Duodenal mucosa (tissue), 2 donors: ENCODE results near the gene LUZP1.
"Not testable (repeated sequence)": the region's sequence is repeated elsewhere in the genome, so short reads cannot be mapped to it uniquely, and the experiment has no call there.

Experiments
- H3K27ac ChIP-seq: one replicate; pipeline ENCODE4 v1.7.0; 2013; ENCODE audit warnings: low read depth, low read length
- H3K27me3 ChIP-seq, 2 donors: one replicate each; pipeline ENCODE4 v1.7.0; 2013; ENCODE audit warnings: low read length in 2 of 2, control low read depth in 1 of 2; ENCODE audit not compliant: insufficient read depth in 2 of 2, control insufficient read depth in 1 of 2
- H3K36me3 ChIP-seq, 2 donors: one replicate each; pipeline ENCODE4 v1.7.0; 2013; ENCODE audit warnings: low read length in 2 of 2, control low read depth in 1 of 2; ENCODE audit not compliant: insufficient read depth in 2 of 2, control insufficient read depth in 1 of 2
- H3K4me1 ChIP-seq, 2 donors: one replicate each; pipeline ENCODE4 v1.7.0; 2013; ENCODE audit warnings: low read length in 2 of 2, control low read depth in 1 of 2; ENCODE audit not compliant: insufficient read depth in 2 of 2, control insufficient read depth in 1 of 2
- H3K4me3 ChIP-seq, 2 donors: one replicate each; pipeline ENCODE4 v1.7.0; 2013; ENCODE audit warnings: low read length in 2 of 2, low read depth in 1 of 2
- H3K9ac ChIP-seq, 2 donors: one replicate each; pipeline ENCODE4 v1.7.0; 2013; ENCODE audit warnings: low read length in 2 of 2, low read depth in 1 of 2
- H3K9me3 ChIP-seq, 2 donors: one replicate each; pipeline ENCODE4 v1.7.0; 2013; ENCODE audit warnings: low read length in 2 of 2, control low read depth in 1 of 2; ENCODE audit not compliant: control insufficient read depth in 1 of 2

The LUZP1 gene

DNA sequence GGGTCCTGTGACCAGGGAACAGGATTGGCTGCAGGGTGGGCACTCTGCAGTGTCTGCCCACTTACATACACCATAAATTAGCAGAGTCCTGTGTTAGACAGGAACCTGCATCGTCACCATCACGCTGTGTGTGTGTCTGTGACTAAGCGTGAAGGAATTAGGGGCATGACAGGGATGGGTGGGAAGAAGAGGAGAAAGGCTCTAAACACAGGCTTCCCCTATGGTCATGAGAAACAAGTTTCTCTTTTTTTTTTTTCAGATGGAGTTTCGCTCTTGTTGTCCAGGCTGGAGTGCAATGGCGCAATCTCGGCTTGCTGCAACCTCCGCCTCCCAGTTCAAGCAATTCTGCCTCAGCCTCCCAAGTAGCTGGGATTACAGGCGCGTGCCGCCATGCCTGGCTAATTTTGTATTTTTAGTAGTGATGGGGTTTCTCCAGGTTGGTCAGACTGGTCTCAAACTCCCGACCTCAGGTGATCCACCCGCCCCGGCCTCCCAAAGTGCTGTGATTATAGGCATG is 20.3 kb upstream of the LUZP1 start:
- H3K4me3 ChIP-seq, H3K9me3 ChIP-seq, H3K36me3 ChIP-seq, H3K27ac ChIP-seq, H3K27me3 ChIP-seq, H3K9ac ChIP-seq: not testable (repeated sequence)
- peaks cover 19 to 26% of the 10 kb centered on the region in 2 donors for H3K4me1 ChIP-seq

DNA sequence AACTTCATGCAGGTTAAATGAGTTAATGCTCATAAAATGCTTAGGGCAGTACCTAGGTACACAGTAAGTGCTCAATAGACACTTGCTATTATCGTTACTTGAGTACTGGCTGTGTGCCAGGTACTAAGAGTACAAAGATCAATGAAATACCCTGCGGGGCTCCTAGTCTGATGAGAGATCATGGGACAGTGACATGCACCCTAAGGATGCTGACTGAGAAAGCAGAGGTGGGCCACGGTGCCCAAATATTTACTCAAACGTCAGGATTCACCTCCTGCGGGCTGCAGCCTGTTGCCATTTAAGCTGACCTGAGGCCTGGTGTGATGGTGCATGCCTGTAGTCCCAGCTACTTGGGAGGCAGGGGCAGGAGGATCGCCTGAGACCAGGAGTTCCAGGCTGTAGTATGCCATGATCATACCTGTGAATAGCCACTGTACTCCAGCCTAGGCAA is 19.8 kb upstream of the LUZP1 start:
- Histone ChIP-seq H3K27me3 (no peaks in the 10 kb centered on the region), H3K27ac (no peak overlapping the region)

DNA sequence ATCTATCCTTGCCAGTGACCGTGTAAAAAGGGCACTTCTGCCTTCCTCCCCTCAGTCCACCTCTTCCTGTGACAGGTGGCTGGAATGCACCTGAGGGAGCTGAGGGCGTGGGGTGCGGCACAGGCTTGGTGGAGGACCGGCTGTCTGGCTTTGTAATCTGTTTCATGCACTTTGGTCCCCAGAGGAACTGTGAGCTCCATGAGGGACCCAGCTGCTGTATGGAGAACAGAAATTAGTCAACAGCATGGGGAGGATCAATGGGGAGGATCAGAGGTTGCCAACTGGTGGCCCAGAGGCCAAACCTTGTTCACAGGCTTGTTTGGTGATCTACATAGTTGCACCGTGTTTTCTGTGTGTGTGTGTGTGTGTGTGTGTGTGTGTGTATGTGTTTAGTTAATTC is 19.0 kb upstream of the LUZP1 start:
- H3K9ac ChIP-seq: no peak overlapping the region
- H3K9me3 ChIP-seq: no peaks in the 10 kb centered on the region
- peak overlapping the region in 1 of 2 donors; percentile 16 for H3K4me3 ChIP-seq
- no peaks in the 10 kb centered on the region for H3K27me3 ChIP-seq
- peak overlapping the region; percentile 2 for H3K27ac ChIP-seq
- no peaks in the 10 kb centered on the region for H3K36me3 ChIP-seq
- H3K4me1 ChIP-seq: peaks cover 19 to 29% of the 10 kb centered on the region in 2 donors

More for the DNA sequence above, 19.8 kb upstream of the LUZP1 start:
- H3K9ac ChIP-seq: no peak overlapping the region
- peaks cover 19 to 29% of the 10 kb centered on the region in 2 donors for H3K4me1 ChIP-seq
- H3K4me3 ChIP-seq: no peak overlapping the region
- no peaks in the 10 kb centered on the region for H3K9me3 ChIP-seq
- peaks cover 0 to under 1% of the 10 kb centered on the region in 2 donors for H3K36me3 ChIP-seq

DNA sequence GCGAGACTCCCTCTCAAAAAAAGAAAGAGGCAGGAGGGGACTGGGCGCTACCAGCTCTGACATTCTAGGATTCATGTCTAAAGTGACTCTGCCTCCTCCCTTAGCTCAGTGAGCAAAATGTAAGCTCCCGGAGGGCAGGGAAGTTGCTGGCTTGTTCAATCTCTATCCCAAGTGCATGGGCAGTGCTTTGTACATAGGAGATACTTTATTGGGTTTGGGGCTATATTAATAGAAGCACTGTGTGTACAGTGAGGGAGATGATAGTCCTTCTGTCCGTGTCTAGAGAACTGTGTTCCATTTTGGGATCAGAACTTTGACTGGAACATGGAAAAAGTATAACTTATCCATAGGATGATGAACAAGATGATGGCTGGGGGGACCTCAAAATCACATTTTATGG is 16.7 kb upstream of the LUZP1 start:
- H3K4me3 ChIP-seq: no peak overlapping the region

DNA sequence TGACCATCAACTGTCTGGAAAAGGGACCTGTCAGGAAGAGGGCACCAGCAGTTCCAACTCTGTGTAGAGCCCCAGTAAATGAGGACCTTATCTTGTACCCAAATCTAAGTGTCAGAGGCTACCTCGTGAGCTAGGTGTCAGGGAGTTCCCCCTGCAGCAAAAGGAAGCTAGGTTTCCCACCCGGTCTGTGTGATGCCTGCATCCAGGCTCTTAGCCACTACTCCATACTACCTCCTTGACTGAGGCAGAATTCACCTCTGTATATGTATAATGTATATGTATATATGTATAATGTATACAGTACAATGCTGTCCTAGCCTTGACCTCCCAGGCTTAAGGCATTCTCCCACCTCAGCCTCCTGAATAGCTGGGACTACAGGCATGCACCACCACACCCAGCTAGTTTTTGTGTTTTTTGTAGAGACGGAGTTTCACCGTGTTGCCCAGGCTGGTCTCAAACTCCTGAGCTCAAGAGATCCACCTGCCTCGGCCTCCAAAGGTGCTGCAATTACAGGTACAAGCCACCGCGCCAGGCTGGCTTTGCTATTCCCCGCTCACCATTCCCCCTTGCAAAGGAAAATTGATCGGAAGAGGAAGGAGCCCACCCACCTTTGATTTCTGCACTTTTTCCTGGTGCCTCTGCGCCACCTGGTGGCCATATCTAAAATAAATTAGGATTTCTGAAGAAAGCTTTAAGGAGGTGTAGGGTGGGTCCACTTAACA is 15.7 kb upstream of the LUZP1 start:
- Histone ChIP-seq H3K9ac (peak overlapping the region; percentile 26 to 41), H3K4me3 (peak overlapping the region; percentile 50 to 66), H3K27ac (no peak overlapping the region), H3K4me1 (peaks cover 19 to 29% of the 10 kb centered on the region in 2 donors), H3K36me3 (no peaks in the 10 kb centered on the region), H3K27me3 (no peaks in the 10 kb centered on the region), H3K9me3 (no peaks in the 10 kb centered on the region)

More for the DNA sequence above, 16.7 kb upstream of the LUZP1 start:
- H3K9ac ChIP-seq: no peak overlapping the region
- no peaks in the 10 kb centered on the region for H3K27me3 ChIP-seq
- H3K36me3 ChIP-seq: no peaks in the 10 kb centered on the region
- H3K4me1 ChIP-seq: peaks cover 19 to 29% of the 10 kb centered on the region in 2 donors
- no peaks in the 10 kb centered on the region for H3K9me3 ChIP-seq
- no peak overlapping the region for H3K27ac ChIP-seq

DNA sequence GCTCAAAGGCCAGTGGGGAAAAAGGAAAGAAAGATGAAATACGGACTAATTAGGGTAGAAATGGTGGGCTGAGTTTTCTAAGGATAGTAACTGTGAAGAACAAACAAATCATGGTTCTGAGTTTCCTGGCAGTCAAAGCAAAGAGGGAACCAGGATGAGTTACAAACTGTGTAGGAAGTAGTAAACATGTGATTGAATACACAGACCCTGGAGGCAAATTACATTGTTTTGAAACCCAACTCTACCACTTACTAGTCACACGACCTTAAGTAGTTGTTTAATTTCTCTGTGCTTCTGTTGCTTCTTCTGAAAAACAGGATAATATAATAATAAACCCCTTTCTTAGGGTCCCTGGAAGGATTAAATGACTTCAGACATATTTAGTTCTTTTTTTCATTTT is 11.2 kb upstream of the LUZP1 start:
- Histone ChIP-seq H3K9me3 (no peaks in the 10 kb centered on the region), H3K4me3 (no peak overlapping the region), H3K27me3 (no peaks in the 10 kb centered on the region), H3K9ac (no peak overlapping the region), H3K36me3 (no peaks in the 10 kb centered on the region), H3K4me1 (peaks cover 28 to 36% of the 10 kb centered on the region in 2 donors), H3K27ac (no peak overlapping the region)

DNA sequence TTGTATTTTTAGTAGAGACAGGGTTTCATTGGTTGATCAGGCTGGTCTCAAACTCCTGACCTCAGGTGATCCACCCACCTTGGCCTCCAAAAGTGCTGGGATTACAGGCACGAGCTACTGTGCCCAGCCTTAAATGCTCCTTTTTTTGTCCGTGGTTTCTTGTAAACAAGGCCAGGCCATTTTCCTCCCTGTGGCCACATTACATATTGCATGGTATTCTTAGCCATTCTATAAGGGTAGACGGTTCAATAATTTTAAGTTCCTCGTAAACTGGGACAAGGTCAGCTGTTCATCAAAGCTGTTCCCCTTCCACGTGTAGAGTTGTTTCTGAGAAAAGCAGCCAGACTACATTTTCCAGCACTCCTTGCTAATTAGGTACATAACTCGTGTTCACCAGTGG is 10.3 kb upstream of the LUZP1 start:
- Histone ChIP-seq H3K36me3 (no peaks in the 10 kb centered on the region), H3K27me3 (no peaks in the 10 kb centered on the region), H3K9me3 (no peaks in the 10 kb centered on the region), H3K27ac (no peak overlapping the region), H3K4me3 (no peak overlapping the region), H3K4me1 (peaks cover 27 to 29% of the 10 kb centered on the region in 2 donors), H3K9ac (no peak overlapping the region)

DNA sequence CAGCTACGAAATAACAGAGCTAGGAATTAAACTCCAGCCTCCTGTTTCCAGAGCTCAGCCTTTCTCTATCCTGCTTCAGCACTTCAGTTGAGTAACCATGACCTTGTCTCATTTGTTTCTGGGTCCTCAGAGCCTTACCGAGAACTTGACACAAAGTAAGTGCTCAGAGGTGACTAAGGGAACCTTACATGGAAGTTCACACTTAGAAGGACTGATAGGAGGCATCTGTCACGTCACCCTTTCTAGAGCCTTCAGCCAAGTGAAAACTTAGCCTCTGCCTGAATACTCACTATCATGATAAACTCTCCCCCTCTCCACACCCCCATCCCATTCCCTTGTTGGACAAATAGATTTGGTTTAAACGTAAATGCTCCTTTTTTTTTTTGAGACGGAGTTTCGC is 9.8 kb upstream of the LUZP1 start:
- no peak overlapping the region for H3K27ac ChIP-seq
- H3K27me3 ChIP-seq: no peaks in the 10 kb centered on the region
- H3K36me3 ChIP-seq: no peaks in the 10 kb centered on the region
- peak overlapping the region in 1 of 2 donors; percentile 62 for H3K4me3 ChIP-seq
- H3K9ac ChIP-seq: no peak overlapping the region
- no peaks in the 10 kb centered on the region for H3K9me3 ChIP-seq
- peaks cover 27% of the 10 kb centered on the region in 2 donors for H3K4me1 ChIP-seq

DNA sequence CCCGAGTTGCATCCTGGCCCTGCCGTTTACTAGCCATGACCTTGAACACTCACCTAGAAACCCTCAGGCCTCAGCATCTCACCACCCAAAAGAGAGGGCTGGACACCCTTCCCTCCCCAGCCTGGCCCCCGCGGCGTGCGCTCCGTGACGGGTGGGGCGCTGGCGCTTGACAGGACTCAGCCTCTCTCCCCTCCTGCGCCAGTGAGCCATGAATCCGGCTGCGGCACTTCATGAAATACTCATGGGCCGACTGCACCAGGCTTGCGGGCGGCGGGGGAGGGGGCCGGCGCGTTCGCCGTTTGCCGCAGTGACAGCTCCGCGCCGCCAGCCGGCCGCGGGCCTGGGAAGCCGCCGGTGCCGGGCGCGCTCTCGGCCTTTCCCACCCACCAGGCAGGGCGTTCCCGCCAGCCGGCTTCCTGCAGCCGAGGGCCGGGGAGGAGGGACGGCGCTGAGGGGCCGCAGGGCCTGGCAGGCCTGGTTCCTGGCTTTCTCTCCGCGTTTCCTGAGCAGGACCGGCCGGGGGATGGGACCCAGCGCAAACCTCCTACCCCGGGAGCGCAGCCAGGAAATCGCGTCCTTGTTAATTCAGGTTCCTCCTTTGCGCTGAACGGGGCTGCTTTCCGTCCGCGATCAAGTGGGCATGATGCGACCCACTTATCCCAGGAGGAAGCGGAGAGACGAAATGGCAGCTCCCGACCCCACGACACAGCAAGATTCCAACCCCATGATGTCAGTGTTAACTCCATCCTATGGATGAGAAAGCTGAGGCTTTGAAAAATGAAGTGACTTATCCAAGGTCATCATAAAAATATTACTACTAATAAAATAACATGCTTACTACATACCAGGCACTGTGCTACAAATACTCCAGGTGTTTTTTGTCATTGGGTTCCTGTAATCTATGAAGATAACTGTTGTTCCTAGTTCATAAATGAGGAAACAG is 9.1 kb upstream of the LUZP1 start:
- Histone ChIP-seq H3K4me1 (peaks cover 27% of the 10 kb centered on the region in 2 donors), H3K36me3 (no peaks in the 10 kb centered on the region), H3K27me3 (no peaks in the 10 kb centered on the region), H3K4me3 (peak overlapping the region; percentile 62 to 82), H3K9ac (peak overlapping the region; percentile 59 to 85), H3K27ac (peak overlapping the region; percentile 57), H3K9me3 (no peaks in the 10 kb centered on the region)

DNA sequence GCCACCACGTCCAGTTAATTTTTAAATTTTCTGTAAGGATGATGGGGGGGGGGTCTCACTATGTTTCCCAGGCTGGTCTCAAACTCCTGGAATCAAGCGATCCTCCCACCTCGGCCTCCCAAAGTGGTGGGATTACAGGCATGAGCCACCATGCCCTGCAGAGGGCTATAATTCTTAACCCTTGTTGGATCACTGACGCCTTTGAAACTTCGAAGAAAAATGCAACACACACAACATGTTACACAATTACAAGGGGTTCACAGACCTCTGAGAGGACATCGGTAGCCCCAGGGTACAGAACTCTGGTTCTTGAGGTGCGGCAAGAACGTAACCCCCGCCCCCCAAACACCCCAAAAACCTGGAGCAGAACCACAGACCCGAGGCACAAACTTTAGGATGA is 8.4 kb upstream of the LUZP1 start:
- peak overlapping the region; percentile 59 to 85 for H3K9ac ChIP-seq

More for the DNA sequence above, 8.4 kb upstream of the LUZP1 start:
- H3K4me3 ChIP-seq: peak overlapping the region; percentile 62 to 82
- H3K27ac ChIP-seq: peak overlapping the region; percentile 57
- H3K36me3 ChIP-seq: no peaks in the 10 kb centered on the region
- no peaks in the 10 kb centered on the region for H3K9me3 ChIP-seq
- no peaks in the 10 kb centered on the region for H3K27me3 ChIP-seq
- peaks cover 27% of the 10 kb centered on the region in 2 donors for H3K4me1 ChIP-seq
